Fibroblast of skin of left quadriceps (primary cell): ENCODE measurements around the gene MRPL50.

Experiments used
- DNase-seq, 2 experiments: peaks; one replicate each; pipeline ENCODE4 v3.0.0-alpha.2; 2013; ENCODE audit warnings: low read depth in 2 of 2

The MRPL50 gene

DNA sequence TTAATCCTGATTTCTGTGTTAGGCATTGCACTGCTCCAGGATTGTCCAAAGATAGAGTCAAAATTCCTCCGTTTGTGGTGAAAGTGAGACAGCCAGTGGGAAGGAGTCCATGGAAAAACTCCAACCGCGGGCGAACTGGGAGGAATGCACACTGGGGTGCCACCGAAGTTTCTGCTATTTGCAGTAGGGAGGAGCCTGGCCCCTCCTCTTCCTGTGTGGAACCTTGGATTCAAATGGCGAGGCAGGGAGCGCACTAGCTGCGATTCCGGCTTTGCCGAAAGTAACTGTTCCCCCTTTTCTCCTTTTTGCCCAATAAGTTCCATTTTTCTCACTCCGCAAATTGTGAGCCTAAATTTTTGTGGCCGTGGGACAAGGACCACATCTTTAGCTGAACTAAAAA, 22.9 kb downstream of the MRPL50 start:
- no peak for DNase-seq

DNA sequence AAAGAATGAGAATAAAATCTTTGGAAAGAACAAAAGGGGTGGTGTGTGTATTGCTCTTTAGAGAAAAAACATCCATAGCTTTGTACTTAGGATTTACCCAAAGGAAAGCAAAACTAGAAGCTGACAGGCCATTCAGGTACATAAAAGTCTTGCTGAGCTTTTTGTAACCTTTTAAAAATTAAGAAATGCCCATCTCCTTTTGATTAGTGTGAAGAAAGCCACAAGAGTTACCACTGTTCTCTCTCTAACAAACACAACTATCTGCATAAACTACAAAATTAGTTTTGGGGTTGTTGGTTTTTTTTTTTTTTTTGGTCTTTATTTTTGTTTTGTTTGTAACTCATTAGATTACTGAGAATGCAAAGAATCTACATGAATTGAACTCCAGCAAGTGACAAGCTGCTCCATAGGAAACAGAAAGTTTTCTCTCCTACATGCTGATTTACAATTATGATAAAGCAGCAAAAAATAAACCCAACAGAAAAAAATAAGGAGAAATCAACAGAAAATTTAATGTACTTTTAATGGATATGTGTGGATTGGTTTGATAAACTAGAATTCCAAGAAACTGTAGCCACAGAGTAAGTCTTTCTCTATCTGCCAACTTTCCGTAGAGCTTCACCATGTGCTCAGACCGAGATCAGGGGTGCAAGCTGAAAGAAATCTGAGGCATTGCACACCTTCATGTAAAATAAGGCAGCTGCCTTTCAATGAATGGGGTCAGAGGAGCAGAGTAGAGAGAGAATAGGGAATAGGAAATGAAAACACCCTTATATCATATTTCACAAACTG, 25.9 kb downstream of the MRPL50 start:
- DNase-seq, result no peak

DNA sequence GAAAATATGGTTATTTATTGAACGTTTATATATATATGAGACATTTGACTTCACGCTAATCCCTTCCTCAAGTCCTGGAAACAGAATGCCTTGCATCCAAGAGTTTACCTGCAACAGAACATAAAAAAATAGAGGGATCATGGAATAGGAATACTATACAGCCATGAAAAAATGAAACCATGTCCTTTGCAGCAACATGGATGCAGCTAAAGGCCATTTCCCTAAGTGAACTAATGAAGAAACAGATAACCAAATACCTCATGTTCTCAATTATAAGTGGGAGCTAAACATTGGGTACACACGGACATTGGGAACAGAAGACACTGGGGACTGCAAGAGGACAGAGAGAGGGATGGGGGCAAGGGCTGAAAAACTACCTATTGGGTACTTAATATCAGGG, 26.6 kb downstream of the MRPL50 start:
- DNase-seq, result no peak

DNA sequence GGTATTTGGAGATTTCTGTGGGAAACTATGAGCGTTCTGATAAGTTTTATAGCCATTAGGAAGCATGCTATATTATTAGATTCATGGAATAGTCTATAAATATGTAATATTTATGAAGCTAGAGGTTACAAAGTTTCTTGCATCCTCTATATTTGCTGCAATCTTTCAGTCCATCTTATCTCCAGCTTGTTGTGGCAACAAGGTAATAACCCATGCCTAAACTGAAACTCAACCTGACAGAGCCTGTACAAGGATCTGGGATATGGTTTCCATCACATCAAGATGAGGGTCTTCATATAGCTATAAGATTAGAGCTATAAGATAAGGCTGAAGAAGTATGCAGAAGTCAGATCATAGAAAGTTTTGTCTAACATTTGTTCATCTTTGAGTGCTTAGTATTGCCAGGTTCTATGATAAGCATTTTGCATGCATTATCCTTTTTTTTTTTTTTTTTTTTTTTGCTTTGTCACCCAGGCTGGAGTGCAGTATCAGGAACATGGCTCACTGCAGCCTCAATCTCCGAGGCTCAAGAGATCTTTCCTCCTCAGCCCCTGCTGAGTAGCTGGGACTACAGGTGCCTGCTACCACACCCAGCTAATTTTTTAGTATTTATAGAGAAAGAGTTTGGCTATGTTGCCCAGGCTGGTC, 28.4 kb downstream of the MRPL50 start:
- no peak for DNase-seq

DNA sequence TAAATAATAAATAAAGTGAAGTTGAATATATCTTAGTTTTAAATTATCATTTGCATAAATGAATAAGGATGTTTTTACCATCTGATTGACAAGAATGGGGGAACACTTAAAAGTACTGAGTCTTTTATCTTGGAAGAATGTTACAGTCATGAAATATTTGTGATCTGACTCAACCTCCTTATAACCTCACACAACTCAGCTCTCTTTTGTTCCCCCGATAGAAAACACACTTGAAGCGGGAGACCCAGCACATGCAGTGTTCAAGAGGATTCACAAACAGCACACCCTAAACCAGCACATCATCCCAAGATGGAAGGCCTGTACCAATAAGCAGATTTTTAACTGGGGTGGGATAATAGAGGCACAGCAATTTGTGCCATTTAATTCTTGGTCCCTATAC, 29.1 kb downstream of the MRPL50 start:
- peak; percentile 31 to 38 for DNase-seq

DNA sequence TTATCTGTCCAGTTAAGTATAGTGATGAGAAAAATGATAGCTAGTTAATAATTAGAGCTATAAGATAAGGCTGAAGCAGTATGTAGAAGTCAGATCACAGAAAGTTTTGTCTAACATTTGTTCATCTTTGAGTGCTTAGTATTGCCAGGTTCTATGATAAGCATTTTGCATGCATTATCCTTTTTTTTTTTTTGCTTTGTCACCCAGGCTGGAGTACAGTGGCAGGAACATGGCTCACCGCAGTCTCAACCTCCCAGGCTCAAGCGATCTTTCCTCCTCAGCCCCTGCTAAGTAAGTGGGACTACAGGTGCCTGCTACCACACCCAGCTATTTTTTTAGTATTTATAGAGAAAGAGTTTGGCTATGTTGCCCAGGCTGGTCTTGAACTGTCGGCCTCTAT, 31.1 kb downstream of the MRPL50 start:
- DNase-seq, result no peak

DNA sequence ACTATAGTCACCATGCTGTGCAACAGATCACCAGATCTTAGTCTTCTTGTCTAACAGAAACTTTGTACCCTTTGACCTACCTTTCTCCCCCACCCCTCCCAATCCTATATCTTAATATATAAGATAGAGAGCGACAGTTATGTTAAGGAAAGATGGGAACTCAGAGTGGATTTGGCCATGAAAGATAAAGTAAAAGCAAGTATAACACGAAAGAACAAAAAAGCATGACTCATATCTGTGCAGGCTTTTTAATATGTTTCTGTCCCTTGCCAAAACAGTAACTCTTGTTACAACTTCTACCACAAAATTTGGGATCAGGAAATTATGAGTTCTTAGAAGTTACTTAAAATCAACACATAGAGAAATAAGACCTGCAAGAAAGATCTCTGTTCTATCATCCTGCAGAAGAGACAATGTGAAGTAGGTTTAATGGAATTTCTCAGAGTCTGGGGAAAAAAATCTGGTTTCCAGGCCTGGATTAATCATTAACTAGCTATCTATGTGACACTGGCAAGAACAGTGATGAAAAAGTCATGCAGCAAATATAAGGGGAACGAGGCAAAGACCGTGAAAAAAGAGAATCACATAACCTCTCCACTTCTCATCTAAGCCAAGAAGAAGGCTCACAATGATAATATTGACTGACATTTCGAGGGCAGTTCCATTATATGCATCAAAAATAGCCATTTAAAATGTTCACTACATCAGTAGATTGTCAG, 32.2 kb downstream of the MRPL50 start:
- DNase-seq, result peak; percentile 39 to 42

DNA sequence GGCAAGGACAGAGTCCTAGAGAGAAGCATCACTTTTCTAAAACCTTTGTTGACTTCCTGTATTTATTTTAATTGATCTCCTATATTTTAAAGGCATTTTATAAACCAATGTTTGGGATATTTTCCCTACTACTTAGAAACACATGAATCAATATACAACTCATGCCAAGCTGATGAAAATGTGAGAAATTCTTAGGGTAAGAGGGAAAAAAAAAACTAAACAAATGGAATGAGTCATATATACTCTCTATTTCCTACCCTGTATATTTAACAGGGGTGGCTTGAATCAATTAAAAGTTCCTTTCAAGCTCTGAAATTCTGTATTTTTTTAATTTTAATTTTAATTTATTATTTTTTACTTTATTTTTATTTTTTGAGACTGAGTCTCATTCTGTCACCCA, 33.2 kb downstream of the MRPL50 start:
- DNase-seq, result peak; percentile 70 to 75

DNA sequence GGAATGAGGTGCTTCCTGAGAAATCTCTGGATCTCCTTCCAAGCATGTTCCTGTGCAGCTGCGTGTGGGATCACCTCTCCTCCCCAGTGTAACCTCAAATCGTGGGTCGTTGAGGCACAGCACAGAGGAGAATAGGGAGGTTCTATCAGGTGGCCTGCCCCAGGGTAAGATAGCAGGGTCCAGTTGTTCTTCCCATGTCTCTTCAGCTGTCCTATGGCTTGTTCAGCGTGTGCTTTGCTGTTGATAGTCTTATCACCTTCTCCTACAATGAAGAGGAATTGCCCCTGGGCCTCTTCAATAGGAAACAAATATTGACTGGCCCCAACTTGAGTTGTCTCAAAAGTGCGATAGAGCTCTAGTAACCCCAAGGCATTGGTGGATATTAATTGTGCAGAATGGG, 36.0 kb downstream of the MRPL50 start:
- no peak for DNase-seq

DNA sequence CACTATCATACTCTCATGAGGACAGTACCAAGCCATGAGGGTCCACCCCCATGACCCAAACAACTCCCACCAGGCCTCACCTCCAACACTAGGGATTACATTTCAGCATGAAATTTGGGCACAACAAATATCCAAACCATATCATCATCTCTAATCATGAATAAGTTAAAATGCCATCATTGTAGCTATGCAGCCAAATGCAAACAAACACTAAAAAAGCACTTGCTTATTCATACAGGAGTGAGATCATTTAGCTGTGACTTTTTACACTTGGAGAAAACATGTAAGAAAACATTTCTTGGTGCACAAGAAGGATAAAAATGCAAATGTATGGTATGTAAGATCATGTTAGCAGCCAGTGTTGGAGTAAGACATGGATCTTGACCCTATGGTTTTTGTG, 37.8 kb downstream of the MRPL50 start:
- DNase-seq, result no peak

DNA sequence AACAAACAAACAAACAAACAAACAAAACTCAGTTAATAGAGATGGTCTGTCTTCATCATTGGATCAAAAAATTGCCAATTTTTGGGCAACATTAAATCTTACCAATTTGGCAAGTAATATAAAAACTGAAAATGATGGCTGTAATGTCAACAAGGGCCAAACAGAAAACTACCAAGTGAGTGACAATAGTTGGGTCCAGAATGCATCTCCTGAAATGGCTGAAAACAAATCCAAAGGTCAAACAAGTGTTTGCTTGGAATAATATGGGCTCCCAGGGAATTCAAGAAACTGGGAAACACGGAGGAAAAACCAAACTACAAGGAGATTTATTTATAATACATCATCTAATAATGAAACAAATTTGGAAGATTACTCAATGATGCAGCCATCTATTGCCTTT, 38.7 kb downstream of the MRPL50 start:
- no peak for DNase-seq

DNA sequence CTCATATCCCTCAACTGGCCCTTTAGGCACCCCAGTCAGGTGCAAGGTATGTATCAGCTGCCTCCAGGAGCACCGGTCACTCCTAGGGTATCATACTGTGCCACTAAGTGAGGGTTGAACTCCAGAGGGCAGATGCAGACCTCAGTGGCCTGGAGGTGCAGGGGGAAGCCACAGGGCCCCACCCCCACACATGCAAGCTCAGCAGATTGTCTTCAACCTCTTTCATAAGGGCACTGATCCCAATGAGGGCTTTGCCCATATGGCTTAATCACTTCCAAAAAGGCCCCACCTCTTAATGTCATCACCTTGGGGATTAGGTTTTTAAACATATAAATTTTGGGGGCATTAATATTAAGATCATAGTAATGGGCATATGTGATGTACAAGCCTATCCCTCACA, 41.8 kb downstream of the MRPL50 start:
- DNase-seq, result no peak

DNA sequence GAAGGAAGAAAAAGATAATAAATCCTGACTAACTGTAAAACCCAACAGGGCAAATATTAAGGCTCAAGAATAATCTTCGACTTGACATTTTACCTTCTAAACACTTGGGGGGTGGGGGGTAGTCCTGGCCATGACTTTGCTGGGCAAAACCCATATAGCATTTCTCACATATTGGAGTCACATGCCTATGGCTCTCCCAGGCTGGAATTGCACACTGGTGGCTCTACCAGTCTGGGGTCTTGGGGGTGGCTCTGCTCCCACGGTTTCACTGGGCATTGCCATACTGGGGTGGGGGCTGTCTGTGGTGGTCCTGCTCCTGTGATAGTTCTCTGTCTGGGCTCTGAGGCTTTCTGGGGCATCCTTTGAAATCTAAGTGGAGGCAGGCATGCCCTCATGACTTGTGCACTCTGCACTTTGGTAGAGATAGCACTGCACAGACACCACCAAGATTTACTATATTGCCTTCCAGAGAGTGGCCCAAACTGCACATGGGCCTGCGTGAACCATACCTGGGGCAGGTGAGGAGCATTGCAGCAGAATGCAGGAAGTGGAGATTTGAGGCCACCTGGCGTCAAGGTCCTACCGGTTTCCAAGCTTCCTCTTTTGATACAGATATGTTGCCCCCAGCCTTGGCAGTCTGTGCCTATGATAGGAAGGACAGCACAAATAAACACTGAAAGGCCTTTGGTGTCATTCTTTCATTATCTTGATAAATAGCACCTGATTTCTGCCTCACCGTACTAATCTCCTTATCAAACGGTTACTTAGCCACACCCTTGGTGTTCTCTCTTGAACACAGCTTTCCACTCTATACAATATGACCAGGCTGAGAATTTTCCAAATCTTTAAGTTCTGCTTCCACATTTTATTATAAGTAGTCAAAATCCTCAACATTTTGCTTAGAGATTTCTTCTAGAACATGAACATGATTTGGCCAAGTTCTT, 43.4 kb downstream of the MRPL50 start:
- DNase-seq, result no peak

DNA sequence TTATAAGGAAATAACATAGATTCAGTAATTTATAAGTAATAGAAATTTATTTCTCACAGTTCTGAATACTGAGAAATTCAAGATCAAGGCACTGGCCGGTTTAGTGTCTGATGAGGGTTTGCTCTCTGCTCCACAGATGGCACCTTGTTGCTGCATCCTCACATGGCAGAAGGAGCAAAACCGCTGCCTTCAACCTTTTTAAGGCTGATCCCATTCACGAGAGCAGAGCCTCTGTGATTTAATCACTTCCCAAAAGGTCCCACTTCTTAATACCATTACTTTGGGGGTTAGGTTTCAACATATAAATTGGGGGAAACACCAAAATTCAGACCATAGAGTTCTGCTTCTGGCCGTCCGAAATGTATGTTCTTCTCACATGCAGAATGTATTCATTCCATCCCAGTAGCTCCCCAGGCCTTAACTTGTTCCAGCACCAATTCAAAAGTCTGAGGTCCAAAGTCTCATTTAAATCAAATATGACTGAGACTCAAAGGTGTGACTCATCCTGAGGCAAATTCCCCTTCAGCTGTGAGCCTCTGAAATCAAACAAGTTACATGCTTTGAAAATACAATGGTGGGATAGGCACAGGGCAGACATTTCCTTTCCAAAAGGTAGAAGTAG, 44.2 kb downstream of the MRPL50 start:
- DNase-seq, result no peak

DNA sequence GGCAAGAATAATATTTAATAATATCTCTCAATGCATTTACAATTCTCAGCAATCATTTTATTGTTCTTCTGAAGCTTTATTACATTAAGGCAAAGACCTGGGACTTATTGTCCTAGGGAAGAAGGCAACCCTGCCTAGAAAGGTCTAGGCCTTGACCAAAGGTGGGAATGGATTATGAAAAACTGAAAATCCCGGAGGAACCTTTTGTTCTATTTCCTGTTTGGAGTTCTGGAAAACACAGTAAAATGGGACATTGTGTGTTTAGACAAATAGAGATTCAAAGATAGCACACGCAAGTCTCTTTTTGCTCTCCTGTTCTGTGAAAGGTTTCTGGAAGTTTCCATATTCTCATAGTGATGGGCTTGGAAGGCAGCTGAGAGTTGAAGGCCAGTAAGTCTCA, 44.7 kb downstream of the MRPL50 start:
- DNase-seq, result no peak

DNA sequence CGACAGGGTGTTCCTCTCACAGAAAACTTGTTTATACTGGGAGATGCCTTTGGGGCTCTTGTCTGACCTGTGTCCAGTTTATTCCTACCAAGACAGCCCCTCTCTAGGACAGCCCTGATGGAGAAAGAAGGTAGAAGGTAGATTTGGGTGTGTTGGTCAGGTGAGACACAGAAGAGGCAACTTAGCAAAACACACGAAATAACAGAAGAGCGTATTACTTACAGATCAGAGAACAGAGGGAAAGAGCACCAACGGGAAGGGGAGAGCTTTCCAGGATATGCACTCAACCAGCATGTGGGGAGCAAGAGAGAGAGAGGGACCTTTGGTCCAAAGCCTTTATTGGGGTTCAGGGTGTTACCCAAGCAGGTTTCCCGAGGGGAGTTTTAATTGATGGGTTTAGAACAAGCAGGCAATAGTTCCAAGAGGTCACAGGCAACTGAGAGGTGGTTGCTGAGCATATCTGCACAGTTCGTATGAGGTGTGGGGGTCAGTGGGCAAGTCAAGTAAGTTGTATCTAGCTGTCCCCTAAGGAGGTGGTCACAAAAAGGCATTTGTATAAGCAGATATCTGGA, 45.4 kb downstream of the MRPL50 start:
- DNase-seq, result no peak

DNA sequence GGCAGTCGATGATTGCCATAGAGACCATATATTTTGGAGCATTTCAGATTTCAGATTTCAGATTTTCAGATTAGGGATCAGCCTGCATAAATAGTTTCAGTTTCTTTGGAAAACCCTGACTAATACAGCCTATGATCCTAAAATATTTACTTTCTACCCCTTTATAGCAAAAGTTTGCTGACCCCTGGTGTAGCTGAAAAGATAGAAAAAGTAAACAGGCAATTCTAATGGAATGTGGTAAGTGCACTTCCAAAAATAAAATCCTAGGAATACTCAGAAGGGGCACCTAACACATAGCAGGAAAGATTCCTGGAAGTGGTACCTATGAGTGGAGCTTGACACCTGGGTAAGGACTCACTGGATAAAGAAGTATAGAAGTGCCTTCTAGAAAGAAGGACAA, 48.1 kb downstream of the MRPL50 start:
- DNase-seq, result no peak

DNA sequence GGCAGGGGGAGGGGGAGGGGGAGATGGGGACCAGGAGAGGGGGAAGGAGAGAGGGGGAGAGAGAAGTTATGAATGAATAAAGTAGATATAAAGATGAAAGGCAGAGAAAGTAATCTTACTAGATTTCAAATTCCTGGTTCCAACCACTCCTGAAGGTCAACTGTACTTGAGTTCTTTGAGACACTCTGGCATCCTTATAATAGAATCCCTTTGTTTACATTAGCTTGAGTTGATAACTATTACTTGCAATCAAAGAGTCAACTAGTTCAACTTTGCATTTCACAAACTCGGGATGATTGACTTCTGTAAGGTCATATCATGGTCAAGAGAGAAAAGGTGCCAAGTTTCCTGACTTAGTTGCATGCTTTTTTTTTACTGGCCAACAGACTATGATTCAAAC, 55.8 kb downstream of the MRPL50 start:
- no peak for DNase-seq

DNA sequence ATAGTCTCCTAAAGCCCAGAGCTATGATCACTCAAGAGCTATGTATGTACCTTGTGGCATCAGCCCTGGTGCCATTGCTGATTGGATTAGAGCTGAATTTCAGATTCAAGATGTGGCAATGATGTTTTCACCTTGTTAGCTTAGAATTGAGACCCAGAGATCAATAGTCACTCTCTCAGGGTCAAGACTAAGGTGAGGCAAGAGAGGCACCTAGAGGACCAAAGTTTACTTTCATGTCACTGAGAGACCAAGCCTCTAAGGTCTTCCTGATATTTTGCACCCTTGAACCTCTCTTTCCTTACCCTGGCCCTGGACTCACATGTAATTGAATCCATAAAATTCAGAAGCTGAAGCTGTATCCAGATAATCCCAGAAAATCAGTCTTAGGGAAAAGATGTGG, 56.5 kb downstream of the MRPL50 start:
- DNase-seq, result no peak
